HG02943 (cell line): ENCODE results near the gene CCT8.

Experiments
- ATAC-seq: cut with Tn5 transposase; IDR thresholded peaks from one replicate; pipeline ENCODE4 v1.9.1; 2021; ENCODE audit warnings: mild to moderate bottlenecking, low read depth, moderate library complexity; ENCODE audit not compliant: unreplicated experiment

The CCT8 gene, protein sequence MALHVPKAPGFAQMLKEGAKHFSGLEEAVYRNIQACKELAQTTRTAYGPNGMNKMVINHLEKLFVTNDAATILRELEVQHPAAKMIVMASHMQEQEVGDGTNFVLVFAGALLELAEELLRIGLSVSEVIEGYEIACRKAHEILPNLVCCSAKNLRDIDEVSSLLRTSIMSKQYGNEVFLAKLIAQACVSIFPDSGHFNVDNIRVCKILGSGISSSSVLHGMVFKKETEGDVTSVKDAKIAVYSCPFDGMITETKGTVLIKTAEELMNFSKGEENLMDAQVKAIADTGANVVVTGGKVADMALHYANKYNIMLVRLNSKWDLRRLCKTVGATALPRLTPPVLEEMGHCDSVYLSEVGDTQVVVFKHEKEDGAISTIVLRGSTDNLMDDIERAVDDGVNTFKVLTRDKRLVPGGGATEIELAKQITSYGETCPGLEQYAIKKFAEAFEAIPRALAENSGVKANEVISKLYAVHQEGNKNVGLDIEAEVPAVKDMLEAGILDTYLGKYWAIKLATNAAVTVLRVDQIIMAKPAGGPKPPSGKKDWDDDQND

GRCh38 chr21:29073222-29074006 is at the start of gene CCT8:
Gene CCT8 (minus strand): TSS chr21:29073648. CDS start chr21:29073590, 58 bp downstream.
- peak; percentile 92 for ATAC-seq

DNA sequence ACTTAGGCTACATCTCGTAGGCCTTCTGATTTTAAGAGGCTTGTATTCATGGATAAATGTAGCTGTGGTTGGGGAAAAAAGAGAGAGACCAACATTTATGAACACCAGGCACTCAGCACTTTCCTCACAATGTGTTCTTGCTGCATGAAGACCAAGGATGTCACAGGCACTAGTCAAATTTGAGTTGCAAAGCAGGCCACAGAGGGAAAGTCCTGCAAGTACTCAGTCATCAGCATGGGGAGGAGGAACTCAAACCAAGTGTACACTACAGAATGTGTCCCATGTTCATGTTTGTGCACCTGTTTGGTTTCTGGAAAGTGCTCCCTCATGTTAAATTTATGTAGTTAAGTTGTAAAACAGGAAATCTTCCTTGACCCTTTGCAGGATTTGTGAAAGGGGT is 48.3 kb upstream of the CCT8 start:
- peak; percentile 70 for ATAC-seq

DNA sequence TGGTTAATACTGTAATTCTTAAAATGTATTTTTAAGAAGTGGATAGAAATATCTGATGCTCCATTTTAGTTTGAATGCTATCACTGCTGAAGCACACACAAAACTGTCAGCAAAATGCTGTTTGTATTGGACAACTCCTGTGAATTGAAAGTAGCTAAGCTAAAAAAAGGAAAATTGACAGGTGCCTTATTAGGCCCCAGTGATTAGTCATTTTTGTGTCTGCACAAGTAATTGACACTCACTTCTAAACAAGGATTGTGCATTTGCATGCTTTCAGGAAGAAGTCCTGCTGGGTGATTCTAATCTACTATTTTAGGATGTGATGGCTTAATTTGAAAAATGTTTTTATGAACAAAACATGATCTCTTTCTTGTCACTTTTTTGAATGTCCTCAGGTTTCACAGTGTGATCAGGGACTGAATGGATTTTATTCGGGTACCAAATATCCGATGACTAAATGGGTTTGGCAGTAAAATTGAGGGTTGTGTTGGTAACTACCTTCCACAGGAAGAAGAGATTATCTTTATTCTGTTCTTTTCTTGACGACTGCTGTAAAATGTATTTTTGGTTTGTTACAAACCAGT is 44.0 kb upstream of the CCT8 start:
- no peak for ATAC-seq

GRCh38 chr21:29115899-29116298 is 42.5 kb upstream of the CCT8 start:
- ATAC-seq: no peak

- no peak for ATAC-seq
Observed at GRCh38 chr21:29114765-29115500, 41.5 kb upstream of the CCT8 start.

DNA sequence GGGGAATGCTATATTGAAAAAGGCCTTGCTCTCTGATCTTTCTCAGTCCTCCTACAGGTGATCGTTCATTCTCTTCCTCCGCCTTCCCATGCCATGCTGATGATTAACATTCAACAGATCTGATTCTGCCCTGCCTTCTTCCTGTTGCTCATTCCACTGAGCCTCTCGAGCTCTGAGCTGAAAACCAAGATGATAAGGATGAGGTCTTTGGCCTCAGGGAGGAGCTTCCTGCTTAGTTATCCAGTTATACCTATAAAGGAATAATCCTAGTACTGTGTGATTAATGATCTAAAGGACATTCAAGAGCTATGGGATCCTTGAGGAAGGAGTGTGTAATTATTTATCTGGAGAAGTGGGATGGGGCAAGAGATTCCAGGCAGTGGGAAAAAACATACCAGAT is 31.8 kb upstream of the CCT8 start:
- no peak for ATAC-seq

GRCh38 chr21:29104239-29104708 is 30.8 kb upstream of the CCT8 start:
- no peak for ATAC-seq

- ATAC-seq: no peak
Observed at GRCh38 chr21:29102791-29103257, 29.4 kb upstream of the CCT8 start.

GRCh38 chr21:29098156-29098555 is 24.7 kb upstream of the CCT8 start:
- no peak for ATAC-seq

GRCh38 chr21:29096218-29097015 is 23.0 kb upstream of the CCT8 start:
- no peak for ATAC-seq

- ATAC-seq: no peak
Observed at GRCh38 chr21:29092102-29092959, 18.9 kb upstream of the CCT8 start.

GRCh38 chr21:29091033-29091432 is 17.6 kb upstream of the CCT8 start:
- no peak for ATAC-seq

GRCh38 chr21:29085106-29085752 is 11.8 kb upstream of the CCT8 start:
- no peak for ATAC-seq

GRCh38 chr21:29084372-29084771 is 10.9 kb upstream of the CCT8 start:
- ATAC-seq: no peak

GRCh38 chr21:29083306-29083705 is 9.9 kb upstream of the CCT8 start:
- no peak for ATAC-seq

DNA sequence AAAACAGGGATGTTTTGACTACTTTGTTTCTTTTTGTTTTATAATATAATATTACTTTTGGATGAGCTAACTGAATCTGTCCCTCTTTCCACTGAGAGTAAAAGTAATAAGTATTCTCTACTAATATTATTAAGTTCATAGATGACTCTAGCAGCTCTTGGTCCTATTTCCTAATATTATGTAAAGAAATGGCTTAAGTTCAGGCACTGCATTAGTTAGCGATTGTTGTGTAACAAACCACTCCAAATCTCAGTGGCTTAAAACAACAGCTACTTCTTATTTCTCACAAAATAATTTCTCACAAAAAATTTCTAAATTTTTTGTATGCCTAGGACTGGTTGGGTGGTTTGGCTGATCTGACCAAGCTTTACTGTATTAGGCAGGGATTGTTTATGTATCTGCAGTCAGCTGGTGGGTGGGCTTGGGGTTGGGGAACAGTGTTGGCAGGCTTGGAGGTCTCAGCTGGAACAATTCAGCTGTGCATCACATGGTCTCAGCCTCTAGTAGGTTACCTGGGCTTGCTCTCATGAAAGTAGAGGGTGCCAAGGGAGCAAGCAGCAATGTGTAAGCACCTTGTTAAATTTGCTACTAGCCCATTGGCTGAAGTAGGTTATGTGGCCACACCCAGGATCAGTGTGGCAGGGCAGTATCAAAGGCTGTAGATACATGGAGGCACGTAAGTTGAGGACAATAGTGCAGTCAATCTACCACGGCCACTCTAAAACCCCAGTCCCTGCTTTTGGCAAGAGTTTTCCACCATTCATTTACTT is 8.8 kb upstream of the CCT8 start:
- no peak for ATAC-seq

- ATAC-seq: no peak
Observed at GRCh38 chr21:29080454-29080941, 7.0 kb upstream of the CCT8 start.
